Measurements from ENCODE around the gene FOXJ3. TPM values are rescaled to one million over a fixed set of nuclear protein-coding genes. Genes with fewer than 3 reads are reported as not detected.

The FOXJ3 gene
- total RNA-seq, 2 donors from 2014 or later, result 30.6 to 62.0 TPM

- Histone ChIP-seq H3K36me3 (no peaks in the 10 kb centered on the region), H3K4me1 (ENCODE audit: control insufficient read depth in 1 of 2, low read depth in 2 of 2) (peaks cover 1 to 22% of the 10 kb centered on the region in 2 donors), H3K9me3 (no peaks in the 10 kb centered on the region), H3K4me3 (no peak overlapping the region), H3K27ac (no peak overlapping the region), H3K27me3 (replicated peaks; ENCODE audit: insufficient read depth) (no peaks in the 10 kb centered on the region)
- ATAC-seq (ENCODE audit: insufficient number of reproducible peaks, low FRiP score, low read depth) (no peak), DNase-seq (ENCODE audit: low spot score) (no peak)
- no peak for TF ChIP-seq CTCF (IDR thresholded peaks at IDR 0.05)
Observed at GRCh38 chr1:42328047-42328625, 6.9 kb downstream of the FOXJ3 start.

- ATAC-seq (ENCODE audit: insufficient number of reproducible peaks, low FRiP score, low read depth), result no peak
- H3K4me1 ChIP-seq (ENCODE audit: control insufficient read depth in 1 of 2, low read depth in 2 of 2), result peaks cover 24 to 28% of the 10 kb centered on the region in 2 donors
Observed at GRCh38 chr1:42325014-42325402, 10.0 kb downstream of the FOXJ3 start.

GRCh38 chr1:42324398-42325013 is 10.5 kb downstream of the FOXJ3 start:
- Histone ChIP-seq H3K9me3 (no peaks in the 10 kb centered on the region), H3K27me3 (replicated peaks; ENCODE audit: insufficient read depth) (no peaks in the 10 kb centered on the region), H3K4me3 (no peak overlapping the region), H3K36me3 (no peaks in the 10 kb centered on the region), H3K27ac (no peak overlapping the region), H3K4me1 (ENCODE audit: control insufficient read depth in 1 of 2, low read depth in 2 of 2) (peaks cover 27 to 33% of the 10 kb centered on the region in 2 donors)
- ATAC-seq (ENCODE audit: insufficient number of reproducible peaks, low FRiP score, low read depth), result no peak
- no peak for TF ChIP-seq CTCF (IDR thresholded peaks at IDR 0.05)
- no peak for DNase-seq (ENCODE audit: low spot score)

More at GRCh38 chr1:42325014-42325402, 10.0 kb downstream of the FOXJ3 start:
- Histone ChIP-seq H3K36me3 (no peaks in the 10 kb centered on the region), H3K27ac (no peak overlapping the region), H3K4me3 (no peak overlapping the region), H3K9me3 (no peaks in the 10 kb centered on the region), H3K27me3 (replicated peaks; ENCODE audit: insufficient read depth) (no peaks in the 10 kb centered on the region)
- no peak for DNase-seq (ENCODE audit: low spot score)
- no peak for TF ChIP-seq CTCF (IDR thresholded peaks at IDR 0.05)

GRCh38 chr1:42323551-42323950 is 11.5 kb downstream of the FOXJ3 start:
- ATAC-seq (ENCODE audit: insufficient number of reproducible peaks, low FRiP score, low read depth) (no peak), DNase-seq (ENCODE audit: low spot score) (no peak)
- peaks cover 32 to 42% of the 10 kb centered on the region in 2 donors for H3K4me1 ChIP-seq (ENCODE audit: control insufficient read depth in 1 of 2, low read depth in 2 of 2)
- H3K27me3 ChIP-seq (replicated peaks; ENCODE audit: insufficient read depth), result no peaks in the 10 kb centered on the region
- no peak overlapping the region for H3K4me3 ChIP-seq
- TF ChIP-seq CTCF (IDR thresholded peaks at IDR 0.05), result no peak
- H3K36me3 ChIP-seq, result no peaks in the 10 kb centered on the region
- H3K27ac ChIP-seq, result no peak overlapping the region
- H3K9me3 ChIP-seq, result no peaks in the 10 kb centered on the region

GRCh38 chr1:42322577-42322976 is 12.5 kb downstream of the FOXJ3 start:
- Histone ChIP-seq H3K36me3 (no peaks in the 10 kb centered on the region), H3K4me1 (ENCODE audit: control insufficient read depth in 1 of 2, low read depth in 2 of 2) (peaks cover 32 to 47% of the 10 kb centered on the region in 2 donors), H3K27ac (no peak overlapping the region), H3K27me3 (replicated peaks; ENCODE audit: insufficient read depth) (no peaks in the 10 kb centered on the region), H3K9me3 (no peaks in the 10 kb centered on the region), H3K4me3 (no peak overlapping the region)
- no peak for DNase-seq (ENCODE audit: low spot score)
- no peak for ATAC-seq (ENCODE audit: insufficient number of reproducible peaks, low FRiP score, low read depth)
- no peak for TF ChIP-seq CTCF (IDR thresholded peaks at IDR 0.05)

Measured in thoracic aorta (tissue), 2 donors.